ENCODE measurements around the gene ADAMTSL4. TPM values are rescaled to one million over a fixed set of nuclear protein-coding genes. Genes with fewer than 3 reads are reported as not detected.
A peak's percentile ranks its signal among the peaks of the same experiment; 100 is the strongest.
"Not testable (repeated sequence)": the region's sequence is repeated elsewhere in the genome, so short reads cannot be mapped to it uniquely, and the experiment has no call there.

ADAMTSL4 gene
- total RNA-seq, 1 experiment from 2014 or later: 0.48 TPM

- in situ Hi-C loops (cut with HindIII; ENCODE audit: low pct_unique_long_range_greater_than_20kb, low sequenced_read_pairs): loop anchor here (10.0 kb wide), 1 partner anchor 70 kb away; no protein-coding TSS in a partner anchor
- DNase-seq (ENCODE audit: low read depth, low spot score): no peak
Observed at GRCh38 chr1:150575072-150575489, 25.9 kb downstream of the ADAMTSL4 start.

DNA sequence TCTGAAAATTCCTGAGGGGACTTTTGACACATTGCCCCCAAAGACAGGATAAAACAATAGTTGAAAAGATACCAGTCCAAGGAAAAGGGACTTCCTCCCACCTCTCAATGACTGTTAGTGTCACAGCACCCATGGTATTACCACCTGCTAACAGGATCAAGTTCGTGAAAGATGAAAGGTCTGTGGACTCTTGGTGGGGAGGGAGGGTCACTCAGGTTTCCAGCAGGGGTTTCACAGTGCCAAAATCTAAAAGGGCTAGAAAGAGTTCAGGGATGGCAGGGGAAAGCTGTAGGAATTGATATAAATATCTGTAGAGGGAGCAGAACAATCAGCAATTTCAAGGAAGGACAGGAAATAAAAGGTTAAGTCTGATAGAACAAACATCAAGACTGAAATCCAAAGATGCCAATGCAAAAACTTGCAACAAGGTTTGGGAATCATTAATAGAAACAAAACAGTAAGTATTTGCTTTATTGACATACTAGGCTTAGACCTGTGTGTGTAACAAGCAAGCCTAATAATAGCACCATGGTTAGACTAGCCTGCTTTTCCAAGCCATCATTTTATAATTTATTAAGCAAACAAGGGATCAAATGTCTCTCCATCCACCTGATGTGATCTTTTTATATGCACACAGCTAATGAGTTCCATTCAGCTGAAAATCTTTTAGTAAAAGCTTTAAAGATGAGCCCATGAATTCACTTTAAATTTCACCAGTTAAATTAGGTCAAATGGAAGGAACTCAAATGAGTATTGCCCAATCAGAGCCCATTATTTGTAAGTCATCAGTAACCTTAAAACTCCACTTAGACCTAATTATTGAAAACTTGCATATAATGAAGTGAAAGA is 26.5 kb downstream of the ADAMTSL4 start:
- in situ Hi-C loops (cut with HindIII; ENCODE audit: low pct_unique_long_range_greater_than_20kb, low sequenced_read_pairs): loop anchor here (10.0 kb wide), 1 partner anchor 69 kb away; no protein-coding TSS in a partner anchor
- no peak for DNase-seq (ENCODE audit: low read depth, low spot score)

GRCh38 chr1:150576367-150576711 is 27.1 kb downstream of the ADAMTSL4 start:
- DNase-seq (ENCODE audit: low read depth, low spot score): no peak
- in situ Hi-C loops (cut with HindIII; ENCODE audit: low pct_unique_long_range_greater_than_20kb, low sequenced_read_pairs): loop anchor here (10.0 kb wide), 1 partner anchor 68 kb away; no protein-coding TSS in a partner anchor

DNA sequence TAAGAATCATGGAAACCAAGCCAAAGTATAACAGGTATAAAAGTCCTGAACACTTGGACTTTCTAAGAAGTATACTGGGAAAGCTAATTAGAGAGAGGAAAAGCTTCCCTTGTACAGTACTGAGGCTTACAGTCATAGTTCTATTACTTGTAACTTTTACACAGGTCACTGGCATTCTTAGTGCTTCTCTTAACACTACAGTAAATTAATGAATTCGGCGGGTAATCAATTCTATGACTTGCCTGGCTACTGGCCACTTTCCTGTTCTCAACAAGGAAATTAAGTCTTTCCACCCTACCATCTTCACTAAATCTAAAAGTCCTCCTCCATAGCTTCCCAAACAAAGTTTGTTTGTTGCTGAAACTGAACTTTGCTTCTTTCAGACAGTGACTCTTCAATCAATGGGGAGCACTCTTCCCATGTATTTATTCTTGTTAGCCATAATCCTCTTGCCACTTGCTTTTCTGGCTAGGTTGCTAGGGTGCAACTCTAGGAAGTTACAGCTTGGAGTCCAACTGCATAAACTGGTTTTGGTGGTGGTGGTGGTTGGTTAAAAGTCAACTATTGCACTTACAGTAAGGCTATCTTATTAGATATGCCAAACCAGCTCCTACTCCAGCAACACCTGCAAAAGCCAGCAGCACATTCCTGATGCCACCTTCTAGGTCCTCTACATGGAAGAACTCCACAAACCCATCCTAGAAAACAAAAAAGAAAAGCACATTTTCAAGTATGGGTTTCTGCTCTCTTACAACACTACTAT is 27.8 kb downstream of the ADAMTSL4 start:
- in situ Hi-C loops (cut with HindIII; ENCODE audit: low pct_unique_long_range_greater_than_20kb, low sequenced_read_pairs): loop anchor here (10.0 kb wide), 1 partner anchor 68 kb away; no protein-coding TSS in a partner anchor
- DNase-seq (ENCODE audit: low read depth, low spot score): no peak

DNA sequence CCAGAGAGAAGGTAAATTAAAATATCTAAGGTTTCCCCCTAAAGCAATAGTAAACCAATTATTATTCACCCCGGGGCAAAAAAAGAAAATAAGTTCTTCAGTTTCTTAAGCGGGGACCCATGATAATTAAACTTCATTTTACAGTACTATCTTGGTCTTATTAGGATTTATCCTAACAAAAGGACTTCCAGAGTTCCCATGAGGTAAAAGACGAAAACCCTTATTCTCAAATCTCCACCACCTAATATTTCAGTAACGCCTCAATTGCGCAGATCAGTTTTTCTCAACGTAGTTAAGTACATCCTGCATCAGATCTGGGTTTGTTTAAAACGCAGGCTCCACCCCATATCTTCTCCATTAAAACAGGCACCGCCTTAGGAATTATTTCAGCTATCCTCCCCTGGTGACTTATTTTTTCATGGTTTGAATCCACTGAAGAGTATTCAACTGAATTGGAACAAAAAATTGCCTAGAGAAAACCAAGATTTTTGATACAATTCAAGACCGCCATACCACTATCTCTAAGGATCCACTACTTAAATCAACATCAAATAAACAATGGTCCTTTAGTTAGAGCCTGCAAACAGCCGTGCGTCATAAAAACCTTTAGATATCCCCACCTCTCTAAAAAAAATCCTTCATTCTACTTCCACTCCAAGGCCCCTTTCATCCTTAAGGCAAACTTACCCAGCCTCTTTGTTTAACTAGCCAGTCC is 28.5 kb downstream of the ADAMTSL4 start:
- DNase-seq (ENCODE audit: low read depth, low spot score): peak; percentile 64
- in situ Hi-C loops (cut with HindIII; ENCODE audit: low pct_unique_long_range_greater_than_20kb, low sequenced_read_pairs): loop anchor here (10.0 kb wide), 1 partner anchor 67 kb away; no protein-coding TSS in a partner anchor

GRCh38 chr1:150578272-150579109 is 29.3 kb downstream of the ADAMTSL4 start:
- in situ Hi-C loops (cut with HindIII; ENCODE audit: low pct_unique_long_range_greater_than_20kb, low sequenced_read_pairs): loop anchor here (10.0 kb wide), 1 partner anchor 66 kb away; no protein-coding TSS in a partner anchor

DNA sequence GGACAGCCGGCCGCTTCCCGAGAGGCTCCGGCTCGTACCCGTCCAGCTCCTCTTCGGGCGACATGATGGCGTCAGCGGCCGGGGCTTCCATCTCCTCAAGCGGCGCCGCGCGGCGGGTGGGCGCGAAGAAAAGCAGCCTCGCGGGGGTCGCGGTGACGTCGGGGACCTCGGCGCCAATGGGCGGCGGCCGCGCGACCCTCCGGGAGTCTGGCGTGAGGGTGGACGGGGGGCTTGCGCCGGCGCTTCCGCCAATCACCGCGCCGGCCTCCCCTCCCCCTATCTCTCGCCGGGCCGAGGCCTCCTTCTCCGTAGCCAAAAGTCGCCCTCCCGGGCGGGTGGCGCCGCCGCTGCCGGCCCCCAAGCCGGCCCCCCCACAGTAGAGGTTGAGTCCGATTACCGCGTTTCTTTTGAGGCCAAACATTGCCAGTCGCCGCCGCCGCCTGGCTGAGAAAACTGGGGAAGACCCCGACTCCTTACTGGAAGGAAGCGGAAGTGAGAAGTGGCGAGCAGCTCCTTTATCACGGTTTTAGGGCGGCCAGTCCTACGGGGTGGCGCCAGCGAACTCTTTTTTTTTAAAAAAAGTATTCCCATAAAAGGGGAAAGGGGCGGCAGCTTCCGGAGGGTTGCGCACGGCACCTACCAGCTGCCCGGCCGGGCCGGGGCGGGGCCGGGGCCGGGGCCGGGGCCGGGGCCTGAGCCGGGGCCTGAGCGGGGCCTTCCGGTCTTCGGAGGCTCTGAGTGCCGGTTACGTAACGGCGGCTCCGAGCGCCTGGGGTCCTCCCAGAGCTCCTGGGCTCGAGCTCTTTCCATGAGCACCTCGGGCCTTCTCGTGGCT is 30.1 kb downstream of the ADAMTSL4 start, which contains the start of gene MCL1:
Gene MCL1 (minus strand): TSS at position 501 of the 835 bp plus-strand sequence. CDS start 80 bp downstream, at position 421.
- peak; percentile 98 for DNase-seq (ENCODE audit: low read depth, low spot score)
- in situ Hi-C loops (cut with HindIII; ENCODE audit: low pct_unique_long_range_greater_than_20kb, low sequenced_read_pairs): loop anchor here (10.0 kb wide), 1 partner anchor 65 kb away; no protein-coding TSS in a partner anchor

More at GRCh38 chr1:150578272-150579109, 29.3 kb downstream of the ADAMTSL4 start:
- peak; percentile 54 for DNase-seq (ENCODE audit: low read depth, low spot score)

DNA sequence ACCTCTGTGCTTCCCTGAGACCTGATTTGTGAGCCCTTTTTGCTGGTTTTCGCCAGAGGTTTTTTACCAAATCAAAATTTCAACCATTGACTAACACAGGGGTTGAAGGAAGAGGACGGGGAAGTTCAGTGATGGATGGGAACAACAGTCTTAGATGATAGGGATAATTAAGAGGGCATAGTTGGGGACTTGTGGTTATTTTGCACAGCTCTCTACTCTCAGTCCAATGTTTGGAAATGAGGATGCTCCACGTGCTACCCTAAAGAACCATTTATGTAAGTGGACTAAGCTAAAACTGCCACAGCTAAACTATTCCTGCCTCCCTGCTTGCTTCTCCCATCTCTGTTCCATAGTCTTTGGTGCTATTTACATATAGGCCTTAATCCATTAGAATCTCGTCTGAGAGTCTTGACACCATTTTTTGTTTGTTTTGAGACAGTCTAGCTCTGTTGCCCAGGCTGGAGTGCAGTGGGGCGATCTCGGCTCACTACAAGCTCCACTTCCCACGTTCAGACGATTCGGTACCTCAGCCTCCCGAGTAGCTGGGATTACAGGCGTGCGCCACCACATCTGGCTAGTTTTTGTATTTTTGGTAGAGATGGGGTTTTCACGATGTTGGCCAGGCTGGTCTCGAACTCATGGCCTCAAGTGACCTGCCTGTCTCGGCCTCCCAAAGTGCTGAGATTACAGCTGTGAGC is 30.9 kb downstream of the ADAMTSL4 start:
- DNase-seq (ENCODE audit: low read depth, low spot score): no peak
- in situ Hi-C loops (cut with HindIII; ENCODE audit: low pct_unique_long_range_greater_than_20kb, low sequenced_read_pairs): loop anchor here (10.0 kb wide), 1 partner anchor 65 kb away; no protein-coding TSS in a partner anchor

- in situ Hi-C loops (cut with HindIII; ENCODE audit: low pct_unique_long_range_greater_than_20kb, low sequenced_read_pairs); DNase-seq (ENCODE audit: low read depth, low spot score): not testable (repeated sequence)
Observed at GRCh38 chr1:150580966-150581365, 31.8 kb downstream of the ADAMTSL4 start.

GRCh38 chr1:150581437-150581836 is 32.2 kb downstream of the ADAMTSL4 start:
- DNase-seq (ENCODE audit: low read depth, low spot score); in situ Hi-C loops (cut with HindIII; ENCODE audit: low pct_unique_long_range_greater_than_20kb, low sequenced_read_pairs): not testable (repeated sequence)

DNA sequence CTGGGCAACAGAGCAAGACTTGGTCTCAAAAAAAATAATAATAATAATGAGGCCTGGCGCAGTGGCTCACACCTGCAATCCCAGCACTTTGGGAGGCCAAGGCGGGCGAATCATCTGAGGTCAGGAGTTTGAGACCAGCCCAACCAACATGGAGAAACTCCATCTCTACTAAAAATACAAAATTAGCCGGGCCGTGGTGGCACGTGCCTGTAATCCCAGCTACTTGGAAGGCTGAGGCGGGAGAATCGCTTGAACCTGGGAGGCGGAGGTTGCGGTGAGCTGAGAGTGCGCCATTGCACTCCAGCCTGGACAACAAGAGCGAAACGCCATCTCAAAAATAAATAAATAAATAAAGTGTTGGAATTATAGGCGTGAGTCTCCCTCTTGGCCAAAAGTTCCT is 32.8 kb downstream of the ADAMTSL4 start:
- DNase-seq (ENCODE audit: low read depth, low spot score); in situ Hi-C loops (cut with HindIII; ENCODE audit: low pct_unique_long_range_greater_than_20kb, low sequenced_read_pairs): not testable (repeated sequence)

DNA sequence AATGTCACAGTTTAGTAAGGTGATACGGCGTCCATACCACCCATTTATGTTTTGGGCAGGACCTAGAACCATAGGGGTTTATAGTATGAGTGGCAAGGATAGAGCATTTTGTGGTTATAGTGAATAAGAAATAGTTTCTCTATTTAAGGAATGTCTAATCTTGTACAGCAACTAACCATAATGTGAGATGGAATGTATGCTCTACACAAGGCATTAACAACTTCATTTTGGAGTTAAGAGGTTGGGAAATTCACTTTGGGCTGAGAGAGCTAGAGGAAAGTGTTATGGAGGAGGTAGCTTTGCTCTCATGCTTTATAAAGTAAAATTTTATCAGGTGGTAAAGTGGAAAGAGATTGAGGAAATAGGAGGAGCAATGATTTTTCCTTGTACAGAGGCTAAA is 33.2 kb downstream of the ADAMTSL4 start:
- no peak for DNase-seq (ENCODE audit: low read depth, low spot score)
- in situ Hi-C loops (cut with HindIII; ENCODE audit: low pct_unique_long_range_greater_than_20kb, low sequenced_read_pairs): no loop called here

DNA sequence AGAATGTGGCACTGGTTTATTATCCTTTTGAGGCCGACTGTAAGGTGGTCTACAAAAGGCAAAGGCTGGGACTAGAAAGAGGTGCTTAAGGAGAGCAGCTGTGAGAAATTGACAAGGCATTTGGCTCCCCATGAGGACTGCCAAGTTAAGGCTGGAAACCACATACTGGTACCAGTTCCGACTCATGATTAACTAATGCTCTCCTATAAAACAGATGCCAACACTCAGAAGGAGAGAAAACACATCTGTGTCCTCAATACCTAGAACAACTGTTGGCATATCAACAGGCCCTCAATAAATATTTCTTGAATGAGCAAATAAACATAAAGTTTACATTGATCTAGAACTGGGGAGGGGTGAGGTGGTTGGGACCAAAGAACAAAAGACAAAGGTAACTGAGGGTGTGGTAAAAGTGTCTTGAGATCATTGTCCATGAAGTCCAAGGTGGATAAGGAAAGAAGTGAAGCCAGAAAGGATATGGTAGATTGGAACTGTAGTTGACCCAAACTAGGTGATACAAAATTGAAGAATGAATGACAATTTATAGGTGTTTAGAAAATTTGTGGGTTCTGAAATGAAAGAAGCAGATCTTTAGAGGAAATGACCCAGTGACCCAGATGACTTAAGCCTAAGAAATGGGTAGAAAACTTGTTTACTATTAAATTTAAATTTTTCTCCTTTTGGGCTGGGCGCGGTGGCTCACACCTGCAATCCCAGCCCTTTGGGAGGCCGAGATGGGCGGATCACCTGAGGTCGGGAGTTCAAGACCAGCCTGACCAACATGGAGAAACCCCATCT is 47.1 kb downstream of the ADAMTSL4 start:
- in situ Hi-C loops (cut with HindIII; ENCODE audit: low pct_unique_long_range_greater_than_20kb, low sequenced_read_pairs): no loop called here
- no peak for DNase-seq (ENCODE audit: low read depth, low spot score)

GRCh38 chr1:150596976-150597375 is 47.8 kb downstream of the ADAMTSL4 start:
- DNase-seq (ENCODE audit: low read depth, low spot score): no peak
- in situ Hi-C loops (cut with HindIII; ENCODE audit: low pct_unique_long_range_greater_than_20kb, low sequenced_read_pairs): no loop called here

- DNase-seq (ENCODE audit: low read depth, low spot score); in situ Hi-C loops (cut with HindIII; ENCODE audit: low pct_unique_long_range_greater_than_20kb, low sequenced_read_pairs): not testable (repeated sequence)
Observed at GRCh38 chr1:150598346-150598745, 49.1 kb downstream of the ADAMTSL4 start.

Data from SK-MEL-5 (cell line).